ENCODE data around the gene SOCS3.

DNA sequence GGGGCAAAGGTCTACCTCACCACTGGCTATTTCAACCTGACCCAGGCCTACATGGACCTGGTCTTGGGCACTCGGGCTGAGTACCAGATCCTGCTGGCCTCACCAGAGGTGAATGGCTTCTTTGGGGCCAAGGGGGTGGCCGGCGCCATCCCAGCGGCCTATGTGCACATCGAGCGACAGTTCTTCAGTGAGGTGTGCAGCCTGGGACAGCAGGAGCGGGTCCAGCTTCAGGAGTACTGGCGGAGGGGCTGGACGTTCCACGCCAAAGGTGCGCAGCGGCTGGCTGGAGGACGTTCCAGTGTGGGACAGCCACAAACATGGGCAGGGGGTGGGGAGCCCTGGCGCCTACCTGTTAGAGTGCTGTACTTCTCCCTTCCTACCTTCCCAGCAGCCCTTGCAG is 43.9 kb upstream of the SOCS3 start:
- TF ChIP-seq JUNB (IDR thresholded peaks at IDR 0.05) (no peak), EZH2 (IDR thresholded peaks at IDR 0.05; ENCODE audit: borderline replicate concordance, control insufficient read depth, low read depth, low read length) (no peak), POLR2AphosphoS5 (IDR thresholded peaks at IDR 0.05; ENCODE audit: low read length) (no peak), FOXM1 (IDR thresholded peaks at IDR 0.05; ENCODE audit: low read depth, low read length) (no peak), RELB (IDR thresholded peaks at IDR 0.05; ENCODE audit: low read depth) (no peak), CTCF (IDR thresholded peaks at IDR 0.05 in 2 of 3, conservative IDR thresholded peaks at IDR 0.05 in 1 of 3; ENCODE audit: control insufficient read depth in 2 of 3, extremely low read depth in 1 of 3, insufficient read depth in 1 of 3, low read depth in 3 of 3, low read length in 3 of 3) (no peak), MTA3 (IDR thresholded peaks at IDR 0.05; ENCODE audit: borderline replicate concordance, low read length) (no peak), SREBF2 (IDR thresholded peaks at IDR 0.05; ENCODE audit: low read length) (no peak), ZNF274 (IDR thresholded peaks at IDR 0.05; ENCODE audit: insufficient read depth, insufficient read length) (no peak)
- TF ChIP-seq, protein P1, sequence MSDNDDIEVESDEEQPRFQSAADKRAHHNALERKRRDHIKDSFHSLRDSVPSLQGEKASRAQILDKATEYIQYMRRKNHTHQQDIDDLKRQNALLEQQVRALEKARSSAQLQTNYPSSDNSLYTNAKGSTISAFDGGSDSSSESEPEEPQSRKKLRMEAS (IDR thresholded peaks at IDR 0.05; ENCODE audit: low read depth, low read length), result no peak
